Upper lobe of left lung (tissue), 4 donors: ENCODE results near the gene PCSK5.

Experiments
- POLR2A ChIP-seq, 4 donors: fragments of 450-650 bp; IDR thresholded peaks; one replicate each; pipeline ENCODE4 v1.5.1; 2016 to 2017; ENCODE audit warnings: antibody characterized with exemption in 4 of 4, mild to moderate bottlenecking in 2 of 4
- TF ChIP-seq, protein P1 (sequence below), 6 experiments: fragments of 450-650 bp in 4 of 6; fragments of 200-600 bp in 2 of 6; sonication (generic) in 2 of 6; IDR thresholded peaks; one replicate each; pipeline ENCODE4 v1.5.1; 2016 to 2019; ENCODE audit warnings: antibody characterized with exemption in 6 of 6

DNA sequence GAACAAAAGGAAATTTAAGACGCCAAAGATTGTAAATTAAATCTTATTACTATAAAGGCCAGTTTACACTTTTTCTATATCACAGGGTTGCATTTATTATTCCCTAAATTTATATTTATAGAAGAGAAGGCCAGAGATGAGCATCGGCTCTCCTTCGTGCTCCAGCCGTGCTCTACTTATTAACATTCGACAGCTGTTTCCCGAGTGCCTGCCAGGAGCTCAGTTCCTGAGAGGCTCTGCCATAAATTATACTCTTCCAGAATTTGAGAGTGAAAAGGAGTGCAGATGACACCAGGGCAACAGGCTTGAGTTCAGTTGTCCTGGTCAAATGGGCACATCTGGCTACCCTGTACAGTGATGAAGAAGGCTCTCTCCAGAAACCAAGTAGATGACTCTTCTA lies 70.1 kb downstream of the PCSK5 start:
- TF ChIP-seq, protein P1, sequence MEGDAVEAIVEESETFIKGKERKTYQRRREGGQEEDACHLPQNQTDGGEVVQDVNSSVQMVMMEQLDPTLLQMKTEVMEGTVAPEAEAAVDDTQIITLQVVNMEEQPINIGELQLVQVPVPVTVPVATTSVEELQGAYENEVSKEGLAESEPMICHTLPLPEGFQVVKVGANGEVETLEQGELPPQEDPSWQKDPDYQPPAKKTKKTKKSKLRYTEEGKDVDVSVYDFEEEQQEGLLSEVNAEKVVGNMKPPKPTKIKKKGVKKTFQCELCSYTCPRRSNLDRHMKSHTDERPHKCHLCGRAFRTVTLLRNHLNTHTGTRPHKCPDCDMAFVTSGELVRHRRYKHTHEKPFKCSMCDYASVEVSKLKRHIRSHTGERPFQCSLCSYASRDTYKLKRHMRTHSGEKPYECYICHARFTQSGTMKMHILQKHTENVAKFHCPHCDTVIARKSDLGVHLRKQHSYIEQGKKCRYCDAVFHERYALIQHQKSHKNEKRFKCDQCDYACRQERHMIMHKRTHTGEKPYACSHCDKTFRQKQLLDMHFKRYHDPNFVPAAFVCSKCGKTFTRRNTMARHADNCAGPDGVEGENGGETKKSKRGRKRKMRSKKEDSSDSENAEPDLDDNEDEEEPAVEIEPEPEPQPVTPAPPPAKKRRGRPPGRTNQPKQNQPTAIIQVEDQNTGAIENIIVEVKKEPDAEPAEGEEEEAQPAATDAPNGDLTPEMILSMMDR (IDR thresholded peaks at IDR 0.05) = no peak
- TF ChIP-seq POLR2A (IDR thresholded peaks at IDR 0.05) = no peak
